Neural cell (in vitro differentiated cells): ENCODE results near the gene CPEB4.

ENCODE experiments used
- EP300 ChIP-seq: fragments of 450-650 bp; conservative IDR thresholded peaks from 2 replicates; pipeline ENCODE4 v1.6.1; 2014; ENCODE audit warnings: antibody characterized with exemption, mild to moderate bottlenecking, moderate library complexity; ENCODE audit not compliant: poor library complexity, severe bottlenecking
- EZH2 ChIP-seq: fragments of 200-600, 300-800 bp; shearing (Covaris generic), sonication (generic); IDR thresholded peaks from 2 replicates; pipeline ENCODE4 v1.6.1; 2014; ENCODE audit warnings: antibody characterized with exemption, low read length, borderline replicate concordance, mild to moderate bottlenecking; ENCODE audit not compliant: insufficient read depth, poor library complexity, severe bottlenecking
- MXI1 ChIP-seq: fragments of 450-650 bp; conservative IDR thresholded peaks from 2 replicates; pipeline ENCODE4 v1.6.1; 2014; ENCODE audit warnings: antibody characterized with exemption, mild to moderate bottlenecking; ENCODE audit not compliant: poor library complexity, severe bottlenecking
- POLR2AphosphoS5 ChIP-seq: IDR thresholded peaks from 2 replicates; pipeline ENCODE4 v1.6.1; 2012
- RAD21 ChIP-seq: fragments of 450-650 bp; conservative IDR thresholded peaks from 2 replicates; pipeline ENCODE4 v1.6.1; 2014; ENCODE audit warnings: antibody characterized with exemption, mild to moderate bottlenecking, moderate library complexity
- SMC3 ChIP-seq: fragments of 450-650 bp; conservative IDR thresholded peaks from 2 replicates; pipeline ENCODE4 v1.6.1; 2014; ENCODE audit warnings: antibody characterized with exemption, mild to moderate bottlenecking, moderate library complexity; ENCODE audit not compliant: poor library complexity
- TAF1 ChIP-seq: IDR thresholded peaks from 2 replicates; pipeline ENCODE4 v1.6.1; 2012; ENCODE audit warnings: low read depth
- TF ChIP-seq, protein P1 (sequence below): fragments of 450-650 bp; IDR thresholded peaks from 2 replicates; pipeline ENCODE4 v1.5.1; 2014; ENCODE audit warnings: antibody characterized with exemption, mild to moderate bottlenecking, moderate library complexity; ENCODE audit not compliant: poor library complexity, severe bottlenecking
- TF ChIP-seq, protein P2 (sequence below): IDR thresholded peaks from 2 replicates; pipeline ENCODE4 v1.6.1; 2012; ENCODE audit warnings: borderline replicate concordance

DNA sequence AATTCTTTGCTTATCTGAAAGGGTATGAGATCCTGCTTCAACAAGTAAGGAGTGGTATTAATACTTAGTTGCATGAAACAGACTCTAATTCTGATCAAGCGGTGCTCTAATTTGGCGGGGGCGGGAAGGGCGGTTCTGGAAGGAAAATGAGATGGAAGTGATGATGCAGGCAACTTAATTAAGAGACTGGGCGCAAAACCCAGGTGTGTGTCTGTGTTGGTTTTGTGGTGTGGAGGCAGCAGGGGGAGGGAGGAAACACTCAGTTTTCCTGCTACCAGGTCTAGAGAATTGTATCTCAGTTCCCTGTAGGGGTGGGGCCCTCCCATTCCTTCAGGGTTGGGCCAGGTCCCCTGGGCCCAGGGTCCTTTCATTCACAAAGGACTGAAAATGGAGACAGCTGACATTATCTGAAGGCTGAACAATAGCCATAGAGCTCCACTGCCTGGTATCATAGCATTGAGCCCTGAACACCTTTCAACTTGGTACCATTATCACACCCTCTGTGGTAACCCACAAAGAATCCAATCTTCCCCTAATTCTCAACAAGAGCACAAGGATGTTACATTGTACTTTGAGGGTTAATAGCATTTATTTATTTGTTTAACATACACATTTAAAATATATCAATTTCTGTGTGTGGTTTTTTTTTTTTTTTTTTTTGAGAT is 83.7 kb downstream of the CPEB4 start:
- TF ChIP-seq EP300 (no peak), TAF1 (no peak), SMC3 (no peak), POLR2AphosphoS5 (no peak), EZH2 (no peak), RAD21 (no peak), MXI1 (no peak)
- TF ChIP-seq, protein P1, sequence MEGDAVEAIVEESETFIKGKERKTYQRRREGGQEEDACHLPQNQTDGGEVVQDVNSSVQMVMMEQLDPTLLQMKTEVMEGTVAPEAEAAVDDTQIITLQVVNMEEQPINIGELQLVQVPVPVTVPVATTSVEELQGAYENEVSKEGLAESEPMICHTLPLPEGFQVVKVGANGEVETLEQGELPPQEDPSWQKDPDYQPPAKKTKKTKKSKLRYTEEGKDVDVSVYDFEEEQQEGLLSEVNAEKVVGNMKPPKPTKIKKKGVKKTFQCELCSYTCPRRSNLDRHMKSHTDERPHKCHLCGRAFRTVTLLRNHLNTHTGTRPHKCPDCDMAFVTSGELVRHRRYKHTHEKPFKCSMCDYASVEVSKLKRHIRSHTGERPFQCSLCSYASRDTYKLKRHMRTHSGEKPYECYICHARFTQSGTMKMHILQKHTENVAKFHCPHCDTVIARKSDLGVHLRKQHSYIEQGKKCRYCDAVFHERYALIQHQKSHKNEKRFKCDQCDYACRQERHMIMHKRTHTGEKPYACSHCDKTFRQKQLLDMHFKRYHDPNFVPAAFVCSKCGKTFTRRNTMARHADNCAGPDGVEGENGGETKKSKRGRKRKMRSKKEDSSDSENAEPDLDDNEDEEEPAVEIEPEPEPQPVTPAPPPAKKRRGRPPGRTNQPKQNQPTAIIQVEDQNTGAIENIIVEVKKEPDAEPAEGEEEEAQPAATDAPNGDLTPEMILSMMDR, result no peak
- TF ChIP-seq, protein P2, sequence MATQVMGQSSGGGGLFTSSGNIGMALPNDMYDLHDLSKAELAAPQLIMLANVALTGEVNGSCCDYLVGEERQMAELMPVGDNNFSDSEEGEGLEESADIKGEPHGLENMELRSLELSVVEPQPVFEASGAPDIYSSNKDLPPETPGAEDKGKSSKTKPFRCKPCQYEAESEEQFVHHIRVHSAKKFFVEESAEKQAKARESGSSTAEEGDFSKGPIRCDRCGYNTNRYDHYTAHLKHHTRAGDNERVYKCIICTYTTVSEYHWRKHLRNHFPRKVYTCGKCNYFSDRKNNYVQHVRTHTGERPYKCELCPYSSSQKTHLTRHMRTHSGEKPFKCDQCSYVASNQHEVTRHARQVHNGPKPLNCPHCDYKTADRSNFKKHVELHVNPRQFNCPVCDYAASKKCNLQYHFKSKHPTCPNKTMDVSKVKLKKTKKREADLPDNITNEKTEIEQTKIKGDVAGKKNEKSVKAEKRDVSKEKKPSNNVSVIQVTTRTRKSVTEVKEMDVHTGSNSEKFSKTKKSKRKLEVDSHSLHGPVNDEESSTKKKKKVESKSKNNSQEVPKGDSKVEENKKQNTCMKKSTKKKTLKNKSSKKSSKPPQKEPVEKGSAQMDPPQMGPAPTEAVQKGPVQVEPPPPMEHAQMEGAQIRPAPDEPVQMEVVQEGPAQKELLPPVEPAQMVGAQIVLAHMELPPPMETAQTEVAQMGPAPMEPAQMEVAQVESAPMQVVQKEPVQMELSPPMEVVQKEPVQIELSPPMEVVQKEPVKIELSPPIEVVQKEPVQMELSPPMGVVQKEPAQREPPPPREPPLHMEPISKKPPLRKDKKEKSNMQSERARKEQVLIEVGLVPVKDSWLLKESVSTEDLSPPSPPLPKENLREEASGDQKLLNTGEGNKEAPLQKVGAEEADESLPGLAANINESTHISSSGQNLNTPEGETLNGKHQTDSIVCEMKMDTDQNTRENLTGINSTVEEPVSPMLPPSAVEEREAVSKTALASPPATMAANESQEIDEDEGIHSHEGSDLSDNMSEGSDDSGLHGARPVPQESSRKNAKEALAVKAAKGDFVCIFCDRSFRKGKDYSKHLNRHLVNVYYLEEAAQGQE, result no peak
